BE2C (cell line): Measurements from ENCODE around the gene GATD1.

Source experiments
- DNase-seq: peaks from one replicate; pipeline ENCODE4 v3.0.0-alpha.2; 2020
- H3K27me3 ChIP-seq: fragments of 250-450 bp; sonication (Bioruptor Pico); 2 replicates; pipeline ENCODE4 v1.5.1; 2020; ENCODE audit warnings: mild to moderate bottlenecking
- H3K36me3 ChIP-seq: fragments of 250-450 bp; sonication (Bioruptor Pico); 2 replicates; pipeline ENCODE4 v1.5.1; 2020; ENCODE audit warnings: mild to moderate bottlenecking
- H3K4me1 ChIP-seq: fragments of 250-450 bp; sonication (Bioruptor Pico); 2 replicates; pipeline ENCODE4 v1.5.1; 2020
- H3K4me3 ChIP-seq: 2 replicates; pipeline ENCODE4 v1.5.1; 2011; ENCODE audit warnings: low read depth, low read length
- H3K9me3 ChIP-seq: fragments of 250-450 bp; sonication (Bioruptor Pico); 2 replicates; pipeline ENCODE4 v1.5.1; 2020
- CTCF ChIP-seq: IDR thresholded peaks from 2 replicates; pipeline ENCODE4 v1.5.1; 2012; ENCODE audit warnings: mild to moderate bottlenecking, low read depth, low read length

The GATD1 gene

DNA sequence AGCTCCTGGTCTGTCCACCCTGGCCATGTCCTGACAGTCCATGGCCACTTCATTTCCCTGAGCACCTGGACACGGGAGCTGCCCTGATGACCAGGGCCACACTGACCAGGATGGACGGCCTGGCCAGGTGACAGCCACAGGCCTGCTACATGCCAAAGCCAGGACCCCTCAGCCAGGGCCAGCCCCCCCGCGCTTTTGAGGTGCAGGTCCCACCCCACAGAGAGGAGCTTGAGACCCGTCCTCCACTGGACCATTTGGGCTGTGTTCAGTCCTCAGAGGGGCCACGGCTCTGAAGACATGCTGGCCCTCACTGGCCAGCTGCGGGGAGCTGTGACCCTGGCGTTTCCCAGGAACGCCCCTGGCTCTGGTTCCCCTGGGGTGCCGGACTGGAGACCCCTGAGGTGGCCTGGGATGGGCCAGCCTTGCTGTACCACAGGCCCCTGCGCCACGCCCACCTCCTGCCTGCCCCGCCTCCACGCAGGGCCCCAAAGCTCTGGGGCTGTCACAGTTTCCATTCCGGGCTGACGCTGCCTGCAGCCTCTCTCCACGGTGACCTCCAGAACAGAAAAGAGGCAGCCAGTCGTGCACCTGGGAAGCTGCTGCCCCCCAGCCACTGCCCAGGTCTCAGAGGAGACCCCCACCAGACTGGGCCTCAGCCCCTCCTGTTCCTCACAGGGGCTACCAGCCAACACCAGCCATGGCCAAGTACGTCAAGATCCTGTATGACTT is 53.1 kb downstream of the GATD1 start:
- H3K4me1 ChIP-seq, result no peaks in the 10 kb centered on the region
- H3K4me3 ChIP-seq, result no peak overlapping the region
- peak; percentile 8 for DNase-seq
- no peak for TF ChIP-seq CTCF
- H3K27me3 ChIP-seq, result peaks cover 49% of the 10 kb centered on the region
- H3K9me3 ChIP-seq, result no peaks in the 10 kb centered on the region
- H3K36me3 ChIP-seq, result no peaks in the 10 kb centered on the region

GRCh38 chr11:723120-723883 is 54.0 kb downstream of the GATD1 start:
- peaks cover 52% of the 10 kb centered on the region for H3K27me3 ChIP-seq
- no peaks in the 10 kb centered on the region for H3K36me3 ChIP-seq
- no peaks in the 10 kb centered on the region for H3K4me1 ChIP-seq
- DNase-seq, result peak; percentile 43
- H3K4me3 ChIP-seq, result no peak overlapping the region
- H3K9me3 ChIP-seq, result no peaks in the 10 kb centered on the region
- peak; percentile 55 for TF ChIP-seq CTCF

- Histone ChIP-seq H3K36me3 (no peaks in the 10 kb centered on the region), H3K9me3 (no peaks in the 10 kb centered on the region), H3K27me3 (peaks cover 52% of the 10 kb centered on the region), H3K4me1 (no peaks in the 10 kb centered on the region), H3K4me3 (no peak overlapping the region)
- no peak for TF ChIP-seq CTCF
- DNase-seq, result no peak
These were observed 54.9 kb downstream of the GATD1 start for GRCh38 chr11:722346-722811.

GRCh38 chr11:721741-722345 is 55.4 kb downstream of the GATD1 start:
- H3K36me3 ChIP-seq, result no peaks in the 10 kb centered on the region
- no peaks in the 10 kb centered on the region for H3K4me1 ChIP-seq
- no peak overlapping the region for H3K4me3 ChIP-seq
- peaks cover 52% of the 10 kb centered on the region for H3K27me3 ChIP-seq
- H3K9me3 ChIP-seq, result no peaks in the 10 kb centered on the region
- no peak for DNase-seq
- TF ChIP-seq CTCF, result no peak

GRCh38 chr11:721247-721740 is 56.0 kb downstream of the GATD1 start:
- Histone ChIP-seq H3K36me3 (no peaks in the 10 kb centered on the region), H3K4me1 (no peaks in the 10 kb centered on the region), H3K27me3 (peaks cover 48% of the 10 kb centered on the region), H3K9me3 (no peaks in the 10 kb centered on the region), H3K4me3 (no peak overlapping the region)
- DNase-seq, result no peak
- no peak for TF ChIP-seq CTCF
